ENCODE data around the gene NSDHL. TPM values are rescaled to one million over a fixed set of nuclear protein-coding genes. Genes with fewer than 3 reads are reported as not detected.

NSDHL gene
- total RNA-seq, 1 donor from 2014 or later, result 15.2 TPM

- TF ChIP-seq CTCF (IDR thresholded peaks at IDR 0.05) (no peak), POLR2A (IDR thresholded peaks at IDR 0.05) (no peak), POLR2AphosphoS5 (IDR thresholded peaks at IDR 0.05; ENCODE audit: insufficient read depth in 1 of 2, low read depth in 1 of 2) (no peak)
- Histone ChIP-seq H3K27ac (no peak overlapping the region), H3K27me3 (no peaks in the 10 kb centered on the region), H3K36me3 (no peaks in the 10 kb centered on the region), H3K9me3 (no peaks in the 10 kb centered on the region), H3K4me3 (no peak overlapping the region), H3K4me1 (no peaks in the 10 kb centered on the region)
- no peak for DNase-seq (ENCODE audit: extremely low spot score in 2 of 2)
- intact Hi-C loops (cut with DNase I), result no loop called here
Measured at GRCh38 chrX:152886716-152887115, 55.9 kb downstream of the NSDHL start.

GRCh38 chrX:152892499-152892898, 61.6 kb downstream of the NSDHL start:
- no peaks in the 10 kb centered on the region for H3K9me3 ChIP-seq

GRCh38 chrX:152892999-152893891, 62.4 kb downstream of the NSDHL start:
- H3K36me3 ChIP-seq, result no peaks in the 10 kb centered on the region
- DNase-seq (ENCODE audit: extremely low spot score in 2 of 2), result no peak
- H3K9me3 ChIP-seq, result no peaks in the 10 kb centered on the region
- TF ChIP-seq POLR2A (IDR thresholded peaks at IDR 0.05), result no peak
- TF ChIP-seq CTCF (IDR thresholded peaks at IDR 0.05), result no peak
- no peak for TF ChIP-seq POLR2AphosphoS5 (IDR thresholded peaks at IDR 0.05; ENCODE audit: insufficient read depth in 1 of 2, low read depth in 1 of 2)
- H3K4me3 ChIP-seq, result no peak overlapping the region
- no peaks in the 10 kb centered on the region for H3K4me1 ChIP-seq
- H3K27ac ChIP-seq, result no peak overlapping the region
- intact Hi-C loops (cut with DNase I), result no loop called here
- no peaks in the 10 kb centered on the region for H3K27me3 ChIP-seq

More at GRCh38 chrX:152892499-152892898, 61.6 kb downstream of the NSDHL start:
- Histone ChIP-seq H3K4me1 (no peaks in the 10 kb centered on the region), H3K4me3 (no peak overlapping the region), H3K36me3 (no peaks in the 10 kb centered on the region), H3K27me3 (no peaks in the 10 kb centered on the region), H3K27ac (no peak overlapping the region)
- no peak for DNase-seq (ENCODE audit: extremely low spot score in 2 of 2)
- intact Hi-C loops (cut with DNase I), result no loop called here
- no peak for TF ChIP-seq POLR2AphosphoS5 (IDR thresholded peaks at IDR 0.05; ENCODE audit: insufficient read depth in 1 of 2, low read depth in 1 of 2)
- no peak for TF ChIP-seq CTCF (IDR thresholded peaks at IDR 0.05)
- TF ChIP-seq POLR2A (IDR thresholded peaks at IDR 0.05), result no peak

GRCh38 chrX:152893980-152894610, 63.2 kb downstream of the NSDHL start:
- Histone ChIP-seq H3K27ac (no peak overlapping the region), H3K4me3 (no peak overlapping the region), H3K36me3 (no peaks in the 10 kb centered on the region), H3K9me3 (no peaks in the 10 kb centered on the region), H3K27me3 (no peaks in the 10 kb centered on the region), H3K4me1 (no peaks in the 10 kb centered on the region)
- TF ChIP-seq POLR2AphosphoS5 (IDR thresholded peaks at IDR 0.05; ENCODE audit: insufficient read depth in 1 of 2, low read depth in 1 of 2), result no peak
- no peak for TF ChIP-seq POLR2A (IDR thresholded peaks at IDR 0.05)
- no peak for TF ChIP-seq CTCF (IDR thresholded peaks at IDR 0.05)
- DNase-seq (ENCODE audit: extremely low spot score in 2 of 2), result no peak
- intact Hi-C loops (cut with DNase I), result no loop called here

GRCh38 chrX:152895121-152895520, 64.3 kb downstream of the NSDHL start:
- no peaks in the 10 kb centered on the region for H3K36me3 ChIP-seq
- H3K4me3 ChIP-seq, result no peak overlapping the region
- TF ChIP-seq POLR2A (IDR thresholded peaks at IDR 0.05) (no peak), POLR2AphosphoS5 (IDR thresholded peaks at IDR 0.05; ENCODE audit: insufficient read depth in 1 of 2, low read depth in 1 of 2) (no peak), CTCF (IDR thresholded peaks at IDR 0.05) (no peak)
- no peak for DNase-seq (ENCODE audit: extremely low spot score in 2 of 2)
- H3K4me1 ChIP-seq, result no peaks in the 10 kb centered on the region
- H3K27me3 ChIP-seq, result no peaks in the 10 kb centered on the region
- no peaks in the 10 kb centered on the region for H3K9me3 ChIP-seq
- no peak overlapping the region for H3K27ac ChIP-seq
- intact Hi-C loops (cut with DNase I), result no loop called here

Data from vagina (tissue), 2 donors.